Psoas muscle (tissue), 8 donors: Measurements from ENCODE around the gene MBD5. TPM values are rescaled to one million over a fixed set of nuclear protein-coding genes. Genes with fewer than 3 reads are reported as not detected.

Source experiments
- ATAC-seq, 4 donors: fragments of 200-7000 bp; cut with Tn5 transposase; one replicate each; pipeline ENCODE4 v1.9.1; 2020; ENCODE audit warnings: moderate library complexity in 3 of 4, mild to moderate bottlenecking in 2 of 4
- DNase-seq, 2 donors: peaks; one replicate each; pipeline ENCODE4 v3.0.0-alpha.2; 2020
- H3K27ac ChIP-seq: fragments of 200-600 bp; one replicate; pipeline ENCODE4 v1.8.0; 2022
- H3K27me3 ChIP-seq, 3 donors: fragments of 200-600 bp in 1 of 3; one replicate each; pipeline versions ENCODE4 v1.6.1 to v1.8.0; 2013 to 2022; ENCODE audit warnings: low read length in 2 of 3, mild to moderate bottlenecking in 2 of 3, moderate library complexity in 1 of 3; ENCODE audit not compliant: insufficient read depth in 3 of 3
- H3K36me3 ChIP-seq, 2 donors: fragments of 200-600 bp in 1 of 2; one replicate each; pipeline versions ENCODE4 v1.6.1 to v1.8.0; 2013 to 2022; ENCODE audit warnings: low read depth in 1 of 2, mild to moderate bottlenecking in 1 of 2, moderate library complexity in 1 of 2; ENCODE audit not compliant: insufficient read depth in 1 of 2
- H3K4me1 ChIP-seq: fragments of 200-600 bp; one replicate; pipeline ENCODE4 v1.8.0; 2022
- H3K4me3 ChIP-seq: fragments of 200-600 bp; one replicate; pipeline ENCODE4 v1.8.0; 2022; ENCODE audit warnings: mild to moderate bottlenecking
- H3K9me3 ChIP-seq: fragments of 200-600 bp; one replicate; pipeline ENCODE4 v1.8.0; 2022
- CTCF ChIP-seq: fragments of 200-600 bp; IDR thresholded peaks from one replicate; pipeline ENCODE4 v1.8.0; 2022; ENCODE audit warnings: antibody characterized with exemption
- WGBS, 3 donors: extraction: QIAGEN DNeasy Blood & Tissue Kit; methylation state at CpG; one replicate each; pipeline versions ENCODE4 v1.1.6 to v1.1.7; 2013; 5-methylcytosine and 5-hydroxymethylcytosine counted together
- intact Hi-C, 2 donors: fragments of 100-400 bp; cut with DNase I; formaldehyde crosslinking; loops; one replicate each; pipeline versions ENCODE4 v1.11.0 to v1.14.2; 2022
- polyA plus RNA-seq, 3 donors: library from polyadenylated mRNA; stranded (reverse); fragments of 200-250 nt; gene quantifications; one replicate each; pipeline ENCODE4 v1.2.3, GENCODE V29; 2013
- total RNA-seq, 4 donors: library from RNA; stranded (reverse); fragmentation: NEBNext Ultra II Directional in 2 of 4; extraction: Animal tissue kit (Norgen Biotek cat#: 25700) in 2 of 4; gene quantifications; one replicate each; pipeline versions ENCODE4 v1.2.1 to v1.2.4, GENCODE V29; 2021 to 2023
- donor health status: healthy with polysubstance abuse.
- donor health status: DM: no; HTN: no; CAD: no; lungs with moderate emphysema.
- donor health status: Bipolar disorder and iron deficiency.
- donor health status: healthy.
- donor health status: DM: yes; HTN: yes; CAD: no.
- donor health status: DM: no; HTN: no; CAD: no.
- donor health status: DM: no; HTN: no; CAD: no.
- donor health status: DM: yes; HTN: yes; CAD: no.

Gene MBD5
- total and polyA plus RNA-seq, 7 donors: 3.2 to 36.5 (median 17.5) TPM

DNA sequence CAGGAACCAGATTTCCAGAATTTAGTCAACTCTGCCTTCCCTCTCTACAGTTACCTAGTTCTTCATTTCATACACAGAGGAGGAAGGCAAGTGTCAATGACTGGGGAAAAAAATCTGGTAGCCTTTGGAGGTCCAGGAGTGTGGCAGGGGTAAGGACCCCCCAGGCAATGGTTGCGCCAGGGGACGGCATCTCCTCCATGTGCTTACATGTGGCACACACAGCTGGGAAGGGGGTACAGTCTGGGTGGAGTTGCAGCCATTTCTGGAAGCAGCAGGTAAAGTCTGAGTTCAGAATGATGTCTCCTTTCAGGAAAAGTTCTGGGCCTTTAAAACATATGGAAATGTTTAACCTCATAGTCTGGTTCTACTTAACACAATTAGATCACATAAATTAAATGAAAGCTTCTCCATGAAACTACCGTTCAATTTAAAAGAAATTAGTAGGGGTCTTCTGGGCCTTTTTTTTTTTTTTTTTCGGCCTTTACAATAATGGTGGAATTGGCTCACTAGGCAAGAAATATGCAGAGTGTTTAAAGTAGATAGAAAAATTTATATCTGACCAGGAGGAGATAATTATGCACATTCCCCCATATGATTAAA lies 470.0 kb downstream of the MBD5 start:
- Histone ChIP-seq H3K27ac (no peak overlapping the region), H3K4me1 (no peaks in the 10 kb centered on the region), H3K27me3 (no peaks in the 10 kb centered on the region), H3K36me3 (no peaks in the 10 kb centered on the region), H3K4me3 (no peak overlapping the region), H3K9me3 (no peaks in the 10 kb centered on the region)
- WGBS, 3 donors: 85 to 91% (median 87%) methylated on average over 4 of the region's 4 CpGs
- ATAC-seq: no peak
- no peak for TF ChIP-seq CTCF
- DNase-seq: no peak
- intact Hi-C loops: no loop called here

DNA sequence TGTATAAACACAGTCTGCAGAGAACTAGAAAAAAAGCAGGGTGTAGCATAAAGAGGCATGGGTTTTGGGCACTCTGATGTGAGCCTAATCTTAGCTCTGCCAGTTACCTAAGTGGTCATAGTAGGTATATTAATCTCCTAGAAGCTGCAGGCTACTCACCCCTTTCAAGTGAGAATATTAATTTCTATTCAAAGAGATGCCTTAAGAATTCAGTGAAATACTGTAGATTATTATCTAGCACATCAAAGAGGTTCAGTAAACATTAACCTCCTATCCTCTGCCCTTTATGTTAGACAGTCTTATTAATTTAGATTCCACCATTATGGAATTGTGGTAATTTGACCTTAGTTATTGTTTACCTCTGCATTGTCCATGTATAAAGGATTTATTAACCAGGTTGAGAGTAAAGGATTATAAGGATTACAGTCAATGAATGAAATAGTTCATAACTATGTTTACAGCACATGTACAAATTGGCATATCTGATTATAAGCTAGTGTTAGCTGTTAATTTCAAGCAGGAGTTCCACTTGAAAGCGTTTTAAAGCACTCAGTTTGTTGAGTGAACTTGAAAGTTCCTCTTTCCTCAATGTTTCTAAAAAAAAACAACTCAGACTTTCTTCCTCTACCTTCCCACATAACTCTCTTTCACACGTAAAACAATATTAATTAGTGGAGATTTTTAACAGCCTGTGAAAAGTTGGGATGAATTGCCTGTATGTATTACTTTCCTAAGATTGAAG lies 473.1 kb downstream of the MBD5 start:
- 87 to 97% (median 87%) methylated on average over 2 of the region's 2 CpGs for WGBS, 3 donors
- intact Hi-C loops: no loop called here
- no peak overlapping the region for H3K27ac ChIP-seq
- TF ChIP-seq CTCF: no peak
- DNase-seq (no peak), ATAC-seq (no peak)
- no peaks in the 10 kb centered on the region for H3K27me3 ChIP-seq
- no peaks in the 10 kb centered on the region for H3K4me1 ChIP-seq
- H3K9me3 ChIP-seq: no peaks in the 10 kb centered on the region
- no peak overlapping the region for H3K4me3 ChIP-seq
- no peaks in the 10 kb centered on the region for H3K36me3 ChIP-seq

DNA sequence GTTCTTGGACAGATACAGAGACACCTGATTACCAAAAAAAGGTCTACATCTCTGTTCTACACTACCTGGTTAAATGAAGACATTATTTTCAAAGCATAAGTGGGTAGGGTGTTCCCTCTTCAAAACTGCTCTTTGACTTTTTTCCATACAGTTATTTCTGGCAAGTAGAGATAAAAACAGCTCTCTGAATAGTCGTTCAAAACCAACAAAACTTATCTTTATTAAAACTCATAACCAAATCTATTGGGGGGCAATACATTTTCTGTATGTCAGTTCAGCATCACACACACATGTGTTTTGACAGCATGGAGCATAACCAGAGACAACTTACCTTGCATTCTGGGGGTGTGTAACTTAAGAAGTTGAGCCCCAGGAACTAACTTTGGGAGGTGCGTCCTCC lies 474.7 kb downstream of the MBD5 start:
- intact Hi-C loops: no loop called here

DNA sequence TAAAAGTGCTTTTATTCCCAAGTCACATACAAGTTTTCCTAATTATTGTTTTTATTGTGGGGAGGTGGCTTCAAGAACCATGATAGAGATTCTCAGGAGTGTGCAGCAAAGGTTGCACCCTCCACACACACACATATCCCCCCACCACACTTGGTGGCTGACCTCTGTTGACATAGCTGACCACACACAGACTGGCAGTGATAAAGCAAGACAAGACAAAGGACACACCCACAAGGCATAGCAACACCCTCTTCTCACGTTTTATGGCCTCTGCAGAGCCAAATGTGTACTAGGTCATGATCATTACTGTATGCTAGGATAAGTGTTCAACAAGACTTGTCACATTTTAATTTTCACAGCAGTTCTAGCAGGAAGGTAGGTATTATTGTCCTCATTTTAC lies 480.7 kb downstream of the MBD5 start:
- intact Hi-C loops: loop anchor here in 1 of 2 donors (10.0 kb wide), 1 partner anchor 517 kb away; no protein-coding TSS in a partner anchor
- WGBS, 3 donors: 15 to 43% (median 17%) methylated on average over 1 of the region's 1 CpG
- ATAC-seq: no peak

More for the DNA sequence above, 474.7 kb downstream of the MBD5 start:
- H3K27me3 ChIP-seq: no peaks in the 10 kb centered on the region
- H3K4me1 ChIP-seq: no peaks in the 10 kb centered on the region
- no peak for DNase-seq
- H3K9me3 ChIP-seq: no peaks in the 10 kb centered on the region
- TF ChIP-seq CTCF: no peak
- 83 to 88% (median 85%) methylated on average over 2 of the region's 2 CpGs for WGBS, 3 donors
- H3K27ac ChIP-seq: no peak overlapping the region
- no peaks in the 10 kb centered on the region for H3K36me3 ChIP-seq
- no peak for ATAC-seq
- H3K4me3 ChIP-seq: no peak overlapping the region

More for the DNA sequence above, 480.7 kb downstream of the MBD5 start:
- Histone ChIP-seq H3K4me3 (no peak overlapping the region), H3K27me3 (no peaks in the 10 kb centered on the region), H3K27ac (no peak overlapping the region), H3K9me3 (no peaks in the 10 kb centered on the region), H3K4me1 (no peaks in the 10 kb centered on the region), H3K36me3 (no peaks in the 10 kb centered on the region)
- DNase-seq: no peak
- TF ChIP-seq CTCF: no peak
